ENCODE data around the gene GALNT7. TPM values are rescaled to one million over a fixed set of nuclear protein-coding genes. Genes with fewer than 3 reads are reported as not detected.
A peak's percentile ranks its signal among the peaks of the same experiment; 100 is the strongest.

Gene GALNT7
- total RNA-seq, 1 experiment from 2014 or later, result 156 TPM

GRCh38 chr4:173259310-173259709 lies 90.7 kb downstream of the GALNT7 start:
- H3K4me1 ChIP-seq (ENCODE audit: control insufficient read depth, insufficient read depth, low read length), result peaks cover 50% of the 10 kb centered on the region
- H3K4me3 ChIP-seq (ENCODE audit: low read depth in 2 of 2, low read length in 2 of 2), result no peak overlapping the region
- ChIA-PET CTCF (no interaction called here), POLR2A (no interaction called here)
- TF ChIP-seq TCF7L2 (IDR thresholded peaks at IDR 0.05; ENCODE audit: low read depth, low read length) (no peak), SIN3A (IDR thresholded peaks at IDR 0.05; ENCODE audit: borderline replicate concordance, insufficient read depth, low read depth, low read length) (no peak), POLR2AphosphoS5 (IDR thresholded peaks at IDR 0.05; ENCODE audit: low read depth, low read length) (no peak), REST (IDR thresholded peaks at IDR 0.05; ENCODE audit: insufficient read depth in 1 of 2, low read depth in 2 of 2, low read length in 1 of 2) (no peak), CTCF (IDR thresholded peaks at IDR 0.05) (no peak)
- no TSS peak for BruUV-seq (replicated peaks)
- H3K9me3 ChIP-seq (ENCODE audit: control insufficient read depth, insufficient read depth, low read depth, low read length), result no peaks in the 10 kb centered on the region
- no peak for ATAC-seq
- no peak for DNase-seq (ENCODE audit: low read depth, low spot score)
- intact Hi-C loops (cut with micrococcal nuclease; ENCODE audit: unreplicated experiment) (loop anchor here (5.0 kb wide), 2 partner anchors 67 to 232 kb away; no protein-coding TSS in a partner anchor), in situ Hi-C loops (cut with HindIII; ENCODE audit: low pct_unique_long_range_greater_than_20kb, low sequenced_read_pairs) (loop anchor here (25.0 kb wide), 1 partner anchor 97 kb away; the partner anchor contains the start of gene GALNT7)
- H3K27me3 ChIP-seq (ENCODE audit: control insufficient read depth, insufficient read depth, low read length), result no peaks in the 10 kb centered on the region
- H3K36me3 ChIP-seq (ENCODE audit: control insufficient read depth, insufficient read depth, low read length), result peaks cover 4% of the 10 kb centered on the region; the same call in 1 of the 2 replicates
- H3K27ac ChIP-seq (ENCODE audit: low read length), result peak overlapping the region; percentile 98

DNA sequence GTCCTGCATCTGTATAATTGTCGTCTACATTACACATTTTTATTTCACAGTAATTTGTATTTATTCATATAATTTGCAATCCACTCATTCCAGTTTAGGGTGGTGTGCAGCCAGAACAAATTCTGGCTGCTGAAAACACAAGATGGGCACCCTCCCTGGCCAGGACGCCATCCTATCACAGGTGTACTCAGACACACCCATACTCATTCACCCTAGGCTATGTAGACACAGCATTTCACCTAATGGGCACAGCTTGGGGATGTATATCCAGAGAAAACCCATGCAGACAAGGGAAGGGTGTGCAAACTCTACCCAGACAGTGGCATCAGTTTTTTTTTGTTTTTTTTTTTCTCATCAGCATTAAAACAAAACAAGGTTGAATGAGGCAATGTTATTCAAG lies 92.4 kb downstream of the GALNT7 start:
- TF ChIP-seq POLR2AphosphoS5 (IDR thresholded peaks at IDR 0.05; ENCODE audit: low read depth, low read length), result no peak
- Histone ChIP-seq H3K9me3 (ENCODE audit: control insufficient read depth, insufficient read depth, low read depth, low read length) (no peaks in the 10 kb centered on the region), H3K27me3 (ENCODE audit: control insufficient read depth, insufficient read depth, low read length) (no peaks in the 10 kb centered on the region), H3K36me3 (ENCODE audit: control insufficient read depth, insufficient read depth, low read length) (no peaks in the 10 kb centered on the region; the same call in 1 of the 2 replicates), H3K27ac (ENCODE audit: low read length) (peak overlapping the region; percentile 65; the same call in 1 of the 2 replicates), H3K4me1 (ENCODE audit: control insufficient read depth, insufficient read depth, low read length) (peaks cover 45% of the 10 kb centered on the region), H3K4me3 (ENCODE audit: low read depth in 2 of 2, low read length in 2 of 2) (no peak overlapping the region)
- POLR2A ChIA-PET, result no interaction called here
- CTCF ChIA-PET, result interaction anchor here (0.7 kb wide), 1 partner anchor 89 kb away, joined by 5 read pairs; no protein-coding TSS in a partner anchor
- intact Hi-C loops (cut with micrococcal nuclease; ENCODE audit: unreplicated experiment) (no loop called here), in situ Hi-C loops (cut with HindIII; ENCODE audit: low pct_unique_long_range_greater_than_20kb, low sequenced_read_pairs) (loop anchor here (25.0 kb wide), 1 partner anchor 99 kb away; the partner anchor contains the start of gene GALNT7)
- ATAC-seq, result no peak
- DNase-seq (ENCODE audit: low read depth, low spot score), result no peak
- TSS peak; percentile 2 for BruUV-seq (replicated peaks)

GRCh38 chr4:173262375-173262774 lies 93.8 kb downstream of the GALNT7 start:
- Histone ChIP-seq H3K9me3 (ENCODE audit: control insufficient read depth, insufficient read depth, low read depth, low read length) (no peaks in the 10 kb centered on the region), H3K36me3 (ENCODE audit: control insufficient read depth, insufficient read depth, low read length) (no peaks in the 10 kb centered on the region; the same call in 1 of the 2 replicates), H3K27ac (ENCODE audit: low read length) (peak overlapping the region; percentile 29; the same call in 1 of the 2 replicates), H3K27me3 (ENCODE audit: control insufficient read depth, insufficient read depth, low read length) (no peaks in the 10 kb centered on the region), H3K4me1 (ENCODE audit: control insufficient read depth, insufficient read depth, low read length) (peaks cover 35% of the 10 kb centered on the region), H3K4me3 (ENCODE audit: low read depth in 2 of 2, low read length in 2 of 2) (no peak overlapping the region)
- CTCF ChIA-PET, result no interaction called here
- POLR2A ChIA-PET, result no interaction called here
- TF ChIP-seq POLR2AphosphoS5 (IDR thresholded peaks at IDR 0.05; ENCODE audit: low read depth, low read length) (no peak), REST (IDR thresholded peaks at IDR 0.05; ENCODE audit: insufficient read depth in 1 of 2, low read depth in 2 of 2, low read length in 1 of 2) (no peak), TCF7L2 (IDR thresholded peaks at IDR 0.05; ENCODE audit: low read depth, low read length) (no peak), CTCF (IDR thresholded peaks at IDR 0.05) (no peak), SIN3A (IDR thresholded peaks at IDR 0.05; ENCODE audit: borderline replicate concordance, insufficient read depth, low read depth, low read length) (no peak)
- intact Hi-C loops (cut with micrococcal nuclease; ENCODE audit: unreplicated experiment) (no loop called here), in situ Hi-C loops (cut with HindIII; ENCODE audit: low pct_unique_long_range_greater_than_20kb, low sequenced_read_pairs) (loop anchor here (25.0 kb wide), 1 partner anchor 100 kb away; the partner anchor contains the start of gene GALNT7)
- no peak for DNase-seq (ENCODE audit: low read depth, low spot score)
- BruUV-seq (replicated peaks), result no TSS peak
- no peak for ATAC-seq
